ENCODE results near the gene FUBP3. TPM values are rescaled to one million over a fixed set of nuclear protein-coding genes. Genes with fewer than 3 reads are reported as not detected.

Gene FUBP3
- total and polyA plus RNA-seq, 5 donors, result 25.8 to 36.9 (median 33.2) TPM

DNA sequence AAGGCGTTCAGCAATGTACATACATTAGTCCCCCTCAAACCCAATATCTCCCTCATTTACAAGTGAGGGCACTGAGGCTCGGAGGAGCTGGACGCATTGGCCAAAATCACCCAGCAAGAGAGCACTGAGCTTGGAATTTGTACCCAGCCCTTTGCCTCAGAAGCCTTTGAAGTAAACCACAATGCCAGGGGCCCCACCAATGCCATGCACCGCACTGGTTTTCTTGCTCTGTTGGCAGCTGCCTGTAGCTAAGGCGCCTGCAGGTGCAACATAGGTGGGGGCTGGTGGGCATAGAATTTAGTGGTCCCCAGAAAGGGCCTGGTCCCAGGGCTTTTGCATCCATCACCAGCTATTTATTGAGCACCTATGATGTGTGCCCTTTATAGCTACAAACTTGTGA is 37.3 kb upstream of the FUBP3 start:
- Histone ChIP-seq H3K27me3 (ENCODE audit: control insufficient read depth, insufficient read depth) (no peaks in the 10 kb centered on the region), H3K27ac (ENCODE audit: low read length) (no peak overlapping the region), H3K4me3 (ENCODE audit: low read length) (no peak overlapping the region), H3K4me1 (ENCODE audit: control insufficient read depth, insufficient read depth, low read length) (no peaks in the 10 kb centered on the region), H3K9me3 (ENCODE audit: control insufficient read depth, low read length) (no peaks in the 10 kb centered on the region)
- 68% methylated on average over 5 of the region's 5 CpGs for WGBS
- intact Hi-C loops (cut with DNase I), result no loop called here
- DNase-seq, result peak in 1 of 3 donors; percentile 9
- no peak for ATAC-seq

DNA sequence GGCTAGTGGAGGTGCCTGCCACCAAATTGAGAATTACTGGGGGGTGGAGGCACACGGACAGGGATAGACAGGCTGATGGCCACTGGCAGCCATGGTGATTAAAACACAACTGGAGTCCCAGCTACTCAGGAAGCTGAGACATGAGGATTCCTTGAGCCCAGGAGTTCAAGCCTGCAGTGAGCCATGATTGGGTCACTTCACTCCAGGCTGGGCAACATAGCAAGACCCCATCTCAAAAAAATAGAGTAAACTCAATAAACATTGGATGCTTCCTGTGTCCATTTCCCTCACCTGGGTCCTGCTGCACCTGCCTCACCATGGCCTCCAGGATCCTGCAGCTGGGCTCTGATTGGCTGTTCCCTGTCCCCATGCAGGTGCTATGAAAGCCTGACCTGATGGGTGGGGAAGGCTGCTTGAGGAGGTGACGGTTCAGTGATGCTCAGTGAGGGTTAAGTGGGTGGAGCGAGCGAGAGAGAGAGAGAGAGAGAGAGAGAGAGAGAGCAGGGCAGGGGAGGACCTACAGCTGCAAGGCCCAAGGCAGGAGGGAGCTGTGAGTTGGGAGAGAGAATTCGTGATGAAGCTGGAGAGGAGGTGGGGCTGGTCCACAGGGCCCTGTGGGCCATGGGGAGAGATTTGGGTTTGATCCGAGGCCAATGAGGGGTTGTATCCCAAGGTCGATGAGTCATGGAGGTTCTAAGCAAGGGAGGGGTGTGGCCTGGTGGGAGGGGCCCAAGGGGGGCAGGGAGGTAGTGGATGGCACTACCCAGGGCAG is 36.7 kb upstream of the FUBP3 start:
- intact Hi-C loops (cut with DNase I), result no loop called here
- 67% methylated on average over 7 of the region's 7 CpGs for WGBS

DNA sequence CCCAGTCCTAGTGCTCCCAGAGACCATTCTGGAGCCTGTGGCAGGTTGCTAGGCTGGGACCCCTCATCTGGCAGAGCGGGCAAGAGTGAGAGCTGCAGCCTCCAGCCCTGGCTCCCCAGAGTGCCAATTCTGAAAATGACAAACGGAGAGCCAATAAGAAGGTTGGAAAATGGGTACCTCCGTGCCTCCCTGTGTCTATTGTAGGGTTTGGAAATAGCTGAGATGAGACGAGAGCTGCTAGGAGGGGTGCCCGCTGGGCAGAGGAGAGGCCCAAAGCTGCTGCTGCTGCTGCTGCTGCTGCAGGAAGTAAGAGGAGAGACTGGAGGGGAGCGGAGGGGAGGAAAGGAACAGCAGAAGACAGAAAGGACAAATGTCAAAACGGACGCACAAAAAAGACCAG is 36.0 kb upstream of the FUBP3 start:
- 68% methylated on average over 8 of the region's 8 CpGs for WGBS
- ATAC-seq (no peak), DNase-seq (peak in 1 of 3 donors; percentile 0)
- H3K27me3 ChIP-seq (ENCODE audit: control insufficient read depth, insufficient read depth), result no peaks in the 10 kb centered on the region
- no peaks in the 10 kb centered on the region for H3K9me3 ChIP-seq (ENCODE audit: control insufficient read depth, low read length)
- H3K27ac ChIP-seq (ENCODE audit: low read length), result no peak overlapping the region
- no peak overlapping the region for H3K4me3 ChIP-seq (ENCODE audit: low read length)
- no peaks in the 10 kb centered on the region for H3K4me1 ChIP-seq (ENCODE audit: control insufficient read depth, insufficient read depth, low read length)
- intact Hi-C loops (cut with DNase I), result no loop called here

More for the DNA sequence above, 36.7 kb upstream of the FUBP3 start:
- H3K27ac ChIP-seq (ENCODE audit: low read length), result no peak overlapping the region
- no peaks in the 10 kb centered on the region for H3K27me3 ChIP-seq (ENCODE audit: control insufficient read depth, insufficient read depth)
- no peak for ATAC-seq
- H3K9me3 ChIP-seq (ENCODE audit: control insufficient read depth, low read length), result no peaks in the 10 kb centered on the region
- peak in 1 of 3 donors; percentile 37 for DNase-seq
- H3K4me3 ChIP-seq (ENCODE audit: low read length), result no peak overlapping the region
- H3K4me1 ChIP-seq (ENCODE audit: control insufficient read depth, insufficient read depth, low read length), result no peaks in the 10 kb centered on the region

DNA sequence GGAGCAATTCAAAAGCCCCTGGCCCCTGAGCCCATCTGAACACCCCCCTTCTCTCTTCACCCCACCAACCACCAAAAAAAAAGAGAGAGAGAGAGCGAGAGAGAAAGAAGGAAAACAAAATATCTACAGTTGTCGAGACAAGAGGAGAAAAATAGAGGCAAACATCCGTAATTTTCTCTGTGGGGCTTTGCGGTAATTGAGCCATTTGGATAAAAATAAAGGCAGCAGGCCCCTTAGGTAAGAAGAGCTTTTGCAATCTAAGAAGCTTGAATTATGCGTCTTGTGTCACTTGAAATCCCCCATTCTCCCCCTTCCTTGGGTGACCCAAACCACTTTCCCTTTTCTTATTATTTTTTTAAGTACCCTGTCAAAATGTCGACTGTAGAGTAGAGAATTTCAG is 35.5 kb upstream of the FUBP3 start:
- DNase-seq (no peak), ATAC-seq (no peak)
- intact Hi-C loops (cut with DNase I), result no loop called here
- WGBS, result 78% methylated on average over 6 of the region's 6 CpGs
- no peaks in the 10 kb centered on the region for H3K9me3 ChIP-seq (ENCODE audit: control insufficient read depth, low read length)
- H3K4me1 ChIP-seq (ENCODE audit: control insufficient read depth, insufficient read depth, low read length), result no peaks in the 10 kb centered on the region
- no peaks in the 10 kb centered on the region for H3K27me3 ChIP-seq (ENCODE audit: control insufficient read depth, insufficient read depth)
- H3K27ac ChIP-seq (ENCODE audit: low read length), result no peak overlapping the region
- H3K4me3 ChIP-seq (ENCODE audit: low read length), result no peak overlapping the region

DNA sequence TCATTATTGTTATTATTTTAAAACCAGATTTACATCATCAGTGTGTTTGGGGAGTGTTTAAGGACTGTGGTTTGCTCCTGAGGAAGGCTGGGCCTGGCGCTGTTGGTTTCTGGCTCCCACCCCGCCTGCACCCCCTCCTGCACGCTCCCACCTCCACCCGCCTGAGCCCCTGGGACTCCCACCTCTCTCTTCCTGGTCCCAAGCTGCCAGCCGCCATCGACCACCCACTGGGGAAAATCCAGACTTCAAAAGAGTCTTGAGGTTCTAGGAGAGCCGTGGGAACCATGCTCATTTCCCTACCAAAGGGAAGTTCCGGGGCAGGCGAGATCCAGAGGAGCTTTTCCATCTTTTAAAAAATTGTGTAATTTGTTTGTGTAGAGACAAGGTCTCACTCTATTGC is 35.0 kb upstream of the FUBP3 start:
- intact Hi-C loops (cut with DNase I), result no loop called here
- no peak for ATAC-seq
- no peaks in the 10 kb centered on the region for H3K4me1 ChIP-seq (ENCODE audit: control insufficient read depth, insufficient read depth, low read length)
- WGBS, result 68% methylated on average over 9 of the region's 9 CpGs
- DNase-seq, result no peak
- no peak overlapping the region for H3K27ac ChIP-seq (ENCODE audit: low read length)
- no peaks in the 10 kb centered on the region for H3K9me3 ChIP-seq (ENCODE audit: control insufficient read depth, low read length)
- no peak overlapping the region for H3K4me3 ChIP-seq (ENCODE audit: low read length)
- H3K27me3 ChIP-seq (ENCODE audit: control insufficient read depth, insufficient read depth), result no peaks in the 10 kb centered on the region

DNA sequence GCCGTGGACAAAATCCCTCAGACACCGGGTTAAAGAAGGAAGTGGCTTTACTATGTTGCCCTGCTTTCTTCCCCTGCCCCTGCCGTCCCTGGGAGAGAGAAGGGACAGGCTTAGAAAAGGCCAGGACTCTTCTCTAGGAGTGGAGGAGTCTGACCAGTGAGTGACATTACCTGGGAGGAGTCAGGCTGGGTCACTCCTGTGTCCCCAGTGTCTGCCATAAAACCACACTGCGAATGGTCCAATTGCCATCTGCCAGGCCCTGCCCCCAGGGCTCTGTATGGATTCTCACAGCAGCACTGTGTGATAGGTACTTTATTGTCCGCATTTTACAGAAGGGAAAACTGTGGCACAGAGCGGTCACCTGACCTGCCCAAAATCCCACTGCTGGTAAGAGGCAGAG is 31.3 kb upstream of the FUBP3 start:
- 85% methylated on average over 6 of the region's 6 CpGs for WGBS
- DNase-seq (no peak), ATAC-seq (no peak)
- no peak overlapping the region for H3K27ac ChIP-seq (ENCODE audit: low read length)
- no peaks in the 10 kb centered on the region for H3K27me3 ChIP-seq (ENCODE audit: control insufficient read depth, insufficient read depth)
- intact Hi-C loops (cut with DNase I), result no loop called here
- H3K4me1 ChIP-seq (ENCODE audit: control insufficient read depth, insufficient read depth, low read length), result no peaks in the 10 kb centered on the region
- no peak overlapping the region for H3K4me3 ChIP-seq (ENCODE audit: low read length)
- no peaks in the 10 kb centered on the region for H3K9me3 ChIP-seq (ENCODE audit: control insufficient read depth, low read length)

DNA sequence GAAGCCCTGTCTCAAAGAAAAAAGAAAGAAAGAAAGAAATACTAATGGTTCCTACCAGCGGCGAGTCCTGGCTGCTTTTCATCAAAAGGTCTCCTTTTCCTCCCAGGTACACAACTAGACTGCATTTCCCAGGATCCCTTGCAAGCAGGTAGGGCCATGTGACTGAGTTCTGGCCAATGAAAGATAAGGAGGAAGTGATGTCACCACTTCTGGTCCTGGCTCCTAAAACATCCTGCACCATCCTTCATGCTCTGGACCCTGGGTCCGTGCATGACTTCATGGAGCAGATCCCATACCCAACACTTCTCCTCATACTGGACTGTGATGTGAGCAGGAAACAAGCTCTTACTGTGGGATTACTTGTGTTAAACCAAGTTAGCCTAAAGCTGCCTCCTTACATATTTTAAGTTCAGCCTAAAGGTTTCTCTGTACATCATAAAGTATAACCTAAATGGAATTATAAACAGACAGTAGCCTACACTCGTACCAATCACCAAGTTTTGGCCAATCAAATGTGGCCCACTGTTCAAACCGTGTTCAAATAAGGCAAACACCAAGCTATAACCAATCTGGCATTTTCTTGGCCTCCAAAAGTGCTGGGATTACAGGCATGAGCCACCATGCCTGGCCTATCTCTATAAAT is 30.2 kb upstream of the FUBP3 start:
- Histone ChIP-seq H3K9me3 (ENCODE audit: control insufficient read depth, low read length) (no peaks in the 10 kb centered on the region), H3K4me1 (ENCODE audit: control insufficient read depth, insufficient read depth, low read length) (no peaks in the 10 kb centered on the region), H3K4me3 (ENCODE audit: low read length) (no peak overlapping the region), H3K27ac (ENCODE audit: low read length) (no peak overlapping the region), H3K27me3 (ENCODE audit: control insufficient read depth, insufficient read depth) (no peaks in the 10 kb centered on the region)
- ATAC-seq (no peak), DNase-seq (no peak)
- WGBS, result 89% methylated on average over 5 of the region's 5 CpGs
- intact Hi-C loops (cut with DNase I), result no loop called here

DNA sequence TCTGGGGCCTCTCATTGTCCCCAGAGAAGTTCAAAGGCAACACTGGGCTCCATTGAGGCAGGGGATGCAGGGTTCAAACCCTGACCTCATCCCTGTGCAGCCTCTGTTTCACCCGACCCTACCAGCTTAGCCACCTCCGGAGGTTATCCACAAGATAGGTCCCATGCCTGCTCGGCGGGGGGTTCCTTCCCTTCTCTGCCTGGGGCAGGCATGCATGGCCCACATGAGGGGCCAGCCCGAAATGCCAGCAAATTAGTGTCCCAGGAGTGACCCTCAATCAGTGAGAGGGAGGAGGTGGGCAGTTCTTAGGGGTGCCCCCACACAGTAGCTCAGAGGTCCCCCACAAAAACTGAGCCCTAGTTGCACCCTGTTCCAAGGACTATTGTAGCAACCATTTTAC is 24.8 kb upstream of the FUBP3 start:
- H3K27me3 ChIP-seq (ENCODE audit: control insufficient read depth, insufficient read depth), result no peaks in the 10 kb centered on the region
- H3K4me3 ChIP-seq (ENCODE audit: low read length), result no peak overlapping the region
- WGBS, result 84% methylated on average over 5 of the region's 5 CpGs
- H3K4me1 ChIP-seq (ENCODE audit: control insufficient read depth, insufficient read depth, low read length), result no peaks in the 10 kb centered on the region
- peak in 1 of 2 donors; percentile 14 for ATAC-seq
- intact Hi-C loops (cut with DNase I), result no loop called here
- H3K9me3 ChIP-seq (ENCODE audit: control insufficient read depth, low read length), result peaks cover 2% of the 10 kb centered on the region
- no peak for DNase-seq
- H3K27ac ChIP-seq (ENCODE audit: low read length), result no peak overlapping the region

DNA sequence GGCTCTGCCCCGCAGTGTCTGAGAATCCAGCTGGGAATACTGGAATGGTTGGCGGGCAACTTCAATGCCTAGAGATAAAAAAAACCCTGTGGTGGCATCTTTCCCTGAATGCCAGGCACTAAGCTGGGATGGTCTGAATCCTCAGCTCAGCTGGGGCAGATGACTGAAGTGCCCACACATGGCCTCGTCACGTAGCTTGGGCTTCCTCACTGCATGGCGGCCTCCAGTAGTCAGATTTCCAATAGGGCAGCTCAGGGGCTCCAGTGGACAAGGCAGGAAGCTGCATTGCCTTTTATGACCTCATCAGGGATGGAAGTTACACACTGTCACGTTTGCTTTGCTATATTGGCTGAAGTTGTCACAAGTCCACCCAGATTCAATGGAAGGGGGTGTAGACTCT is 24.3 kb upstream of the FUBP3 start:
- ATAC-seq (no peak), DNase-seq (no peak)
- intact Hi-C loops (cut with DNase I), result no loop called here
- no peak overlapping the region for H3K4me3 ChIP-seq (ENCODE audit: low read length)
- H3K27me3 ChIP-seq (ENCODE audit: control insufficient read depth, insufficient read depth), result no peaks in the 10 kb centered on the region
- H3K27ac ChIP-seq (ENCODE audit: low read length), result no peak overlapping the region
- WGBS, result 84% methylated on average over 6 of the region's 6 CpGs
- no peaks in the 10 kb centered on the region for H3K4me1 ChIP-seq (ENCODE audit: control insufficient read depth, insufficient read depth, low read length)
- H3K9me3 ChIP-seq (ENCODE audit: control insufficient read depth, low read length), result peaks cover 2% of the 10 kb centered on the region

DNA sequence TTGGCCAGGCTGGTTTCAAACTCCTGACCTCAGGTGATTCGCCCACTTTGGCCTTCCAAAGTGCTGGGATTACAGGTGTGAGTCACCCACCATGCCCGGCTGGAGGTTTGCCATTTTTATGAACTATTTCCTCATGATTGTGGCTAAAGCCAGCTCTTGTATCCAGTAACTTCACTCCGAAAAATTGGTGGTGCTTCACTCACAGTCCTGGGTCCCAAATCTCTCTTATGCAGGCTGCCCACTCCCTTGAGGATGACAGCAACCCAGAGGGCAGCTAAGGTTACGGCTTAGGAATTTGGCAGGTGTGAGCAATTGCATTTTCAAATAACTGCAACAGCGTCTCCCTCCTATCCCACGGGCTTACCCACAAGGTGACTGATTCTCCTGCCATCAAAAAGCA is 23.4 kb upstream of the FUBP3 start:
- no peaks in the 10 kb centered on the region for H3K4me1 ChIP-seq (ENCODE audit: control insufficient read depth, insufficient read depth, low read length)
- DNase-seq, result no peak
- H3K27me3 ChIP-seq (ENCODE audit: control insufficient read depth, insufficient read depth), result no peaks in the 10 kb centered on the region
- 65% methylated on average over 6 of the region's 6 CpGs for WGBS
- intact Hi-C loops (cut with DNase I), result no loop called here
- H3K4me3 ChIP-seq (ENCODE audit: low read length), result no peak overlapping the region
- no peak overlapping the region for H3K27ac ChIP-seq (ENCODE audit: low read length)
- H3K9me3 ChIP-seq (ENCODE audit: control insufficient read depth, low read length), result peaks cover 2% of the 10 kb centered on the region
- ATAC-seq, result no peak

DNA sequence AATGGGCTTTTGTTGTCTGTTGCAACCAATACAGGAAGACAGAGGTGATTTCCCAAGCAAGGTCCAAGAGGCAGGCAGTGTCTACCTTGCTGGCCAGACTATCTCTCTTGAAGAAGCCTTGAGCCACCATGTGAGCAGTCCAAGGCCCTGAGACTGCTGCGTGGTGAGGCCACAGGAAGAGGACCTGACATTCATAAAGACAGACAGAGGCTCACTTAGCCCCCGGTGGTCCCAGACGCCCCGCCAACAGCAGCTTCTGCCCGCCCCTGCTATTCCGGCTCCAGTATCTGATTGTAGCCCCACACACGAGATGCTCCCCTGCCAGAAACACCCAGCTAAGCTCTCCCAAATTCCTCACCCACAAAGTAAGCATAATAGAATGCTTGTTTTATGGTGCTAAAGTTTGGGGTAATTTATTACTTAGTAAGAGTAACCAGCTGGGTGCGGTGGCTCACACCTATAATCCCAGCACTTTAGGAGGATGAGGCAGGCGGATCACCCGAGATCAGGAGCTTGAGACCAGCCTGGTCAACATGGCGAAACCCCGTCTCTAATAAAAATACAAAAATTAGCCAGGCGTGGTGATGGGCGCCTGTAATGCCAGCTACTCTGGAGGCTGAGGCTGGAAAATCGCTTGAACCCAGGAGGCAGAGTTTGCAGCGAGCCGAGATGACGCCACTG is 22.8 kb upstream of the FUBP3 start:
- no peak for DNase-seq
- no peaks in the 10 kb centered on the region for H3K27me3 ChIP-seq (ENCODE audit: control insufficient read depth, insufficient read depth)
- H3K4me1 ChIP-seq (ENCODE audit: control insufficient read depth, insufficient read depth, low read length), result no peaks in the 10 kb centered on the region
- H3K9me3 ChIP-seq (ENCODE audit: control insufficient read depth, low read length), result peaks cover 2% of the 10 kb centered on the region
- WGBS, result 73% methylated on average over 18 of the region's 18 CpGs
- no peak for ATAC-seq
- H3K27ac ChIP-seq (ENCODE audit: low read length), result no peak overlapping the region
- no peak overlapping the region for H3K4me3 ChIP-seq (ENCODE audit: low read length)
- intact Hi-C loops (cut with DNase I), result no loop called here
